Peyer's patch (tissue), 4 donors: ENCODE measurements around the gene KRTAP10-6. TPM values are rescaled to one million over a fixed set of nuclear protein-coding genes. Genes with fewer than 3 reads are reported as not detected.
A peak's percentile ranks its signal among the peaks of the same experiment; 100 is the strongest.

ENCODE experiments used
- DNase-seq, 3 donors: peaks; one replicate each; pipeline ENCODE4 v3.0.0-alpha.2; 2017 to 2019
- H3K27ac ChIP-seq, 4 donors: fragments of 200-600 bp; sonication (generic); one replicate each; pipeline ENCODE4 v1.5.1; 2016 to 2019
- H3K27me3 ChIP-seq, 2 donors: fragments of 200-600 bp; sonication (generic); one replicate each; pipeline ENCODE4 v1.5.1; 2019
- H3K36me3 ChIP-seq, 3 donors: fragments of 200-600 bp; sonication (generic); one replicate each; pipeline ENCODE4 v1.5.1; 2016 to 2019
- H3K4me1 ChIP-seq, 4 donors: fragments of 200-600 bp; sonication (generic); one replicate each; pipeline ENCODE4 v1.5.1; 2016 to 2019
- H3K4me3 ChIP-seq, 4 donors: fragments of 200-600 bp; sonication (generic); 1 replicate in 3 of 4; 2 replicates in 1 of 4; pipeline ENCODE4 v1.5.1; 2016 to 2019; ENCODE audit warnings: mild to moderate bottlenecking in 1 of 4
- H3K9me3 ChIP-seq, 4 donors: fragments of 200-600 bp; sonication (generic); one replicate each; pipeline ENCODE4 v1.5.1; 2016 to 2019; ENCODE audit warnings: mild to moderate bottlenecking in 1 of 4
- POLR2A ChIP-seq, 2 donors: fragments of 450-650 bp; IDR thresholded peaks; one replicate each; pipeline ENCODE4 v1.5.1; 2017; ENCODE audit warnings: antibody characterized with exemption in 2 of 2, mild to moderate bottlenecking in 2 of 2, moderate library complexity in 2 of 2
- total RNA-seq, 4 donors: library from RNA; depleted of rRNA; stranded (reverse); fragments of >200 nt; gene quantifications; one replicate each; pipeline ENCODE4 v1.1.0, GENCODE V29; 2016
- TF ChIP-seq, protein P1 (sequence below), 6 experiments: fragments of 450-650 bp in 4 of 6; fragments of 200-600 bp in 2 of 6; sonication (generic) in 1 of 6; IDR thresholded peaks; one replicate each; pipeline ENCODE4 v1.5.1; 2017 to 2019; ENCODE audit warnings: antibody characterized with exemption in 6 of 6, mild to moderate bottlenecking in 3 of 6, moderate library complexity in 1 of 6

Gene KRTAP10-6
- total RNA-seq, 4 donors from 2014 or later, result not detected

DNA sequence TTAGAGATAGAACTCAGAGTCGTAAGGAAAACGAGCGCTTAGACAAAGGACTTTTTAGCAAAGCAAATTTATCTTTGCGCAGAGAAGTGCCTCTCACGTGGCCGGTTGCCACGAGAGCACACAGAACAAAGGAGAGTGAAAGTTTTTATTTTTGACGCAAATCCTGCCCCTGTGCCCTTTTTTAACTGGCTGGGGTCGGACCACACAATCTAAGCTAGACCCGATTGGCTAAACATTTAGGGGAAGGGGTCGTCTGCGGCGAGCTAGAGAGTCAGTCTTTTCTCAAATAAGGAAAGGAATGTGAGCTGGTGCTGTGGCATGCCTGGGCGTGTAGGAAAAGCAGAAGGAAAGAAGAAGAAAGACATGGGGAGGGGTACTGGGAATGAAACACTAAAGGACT lies 43.4 kb downstream of the KRTAP10-6 start:
- no peak overlapping the region for H3K27ac ChIP-seq
- DNase-seq, result peak in 2 of 3 donors; percentile 5 to 24

DNA sequence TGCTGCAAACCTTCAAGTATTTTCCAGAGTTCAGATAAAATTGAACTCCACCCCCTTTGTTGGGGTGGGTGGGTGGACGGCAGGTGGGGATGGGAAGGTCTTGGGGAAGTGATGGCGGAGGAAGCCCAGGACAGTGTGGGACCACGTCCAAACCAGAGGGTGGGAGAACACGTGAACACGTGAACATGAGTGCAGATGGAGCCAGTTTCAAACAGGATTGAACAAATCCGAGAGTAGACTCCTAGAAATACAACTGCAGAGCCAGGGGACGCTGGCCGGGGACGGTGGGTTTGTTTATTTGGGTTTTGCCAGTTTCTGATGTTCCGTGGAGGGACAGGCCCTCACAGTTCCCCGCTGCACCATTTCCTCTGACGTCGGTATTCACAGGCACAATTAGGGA lies 43.9 kb downstream of the KRTAP10-6 start:
- Histone ChIP-seq H3K27me3 (no peaks in the 10 kb centered on the region), H3K4me3 (no peak overlapping the region), H3K27ac (no peak overlapping the region), H3K4me1 (no peaks in the 10 kb centered on the region), H3K36me3 (no peaks in the 10 kb centered on the region), H3K9me3 (peaks cover 0 to 1% (median 0%) of the 10 kb centered on the region in 4 donors)
- peak in 2 of 3 donors; percentile 10 to 35 for DNase-seq
- no peak for TF ChIP-seq POLR2A (IDR thresholded peaks at IDR 0.05)
- TF ChIP-seq, protein P1, sequence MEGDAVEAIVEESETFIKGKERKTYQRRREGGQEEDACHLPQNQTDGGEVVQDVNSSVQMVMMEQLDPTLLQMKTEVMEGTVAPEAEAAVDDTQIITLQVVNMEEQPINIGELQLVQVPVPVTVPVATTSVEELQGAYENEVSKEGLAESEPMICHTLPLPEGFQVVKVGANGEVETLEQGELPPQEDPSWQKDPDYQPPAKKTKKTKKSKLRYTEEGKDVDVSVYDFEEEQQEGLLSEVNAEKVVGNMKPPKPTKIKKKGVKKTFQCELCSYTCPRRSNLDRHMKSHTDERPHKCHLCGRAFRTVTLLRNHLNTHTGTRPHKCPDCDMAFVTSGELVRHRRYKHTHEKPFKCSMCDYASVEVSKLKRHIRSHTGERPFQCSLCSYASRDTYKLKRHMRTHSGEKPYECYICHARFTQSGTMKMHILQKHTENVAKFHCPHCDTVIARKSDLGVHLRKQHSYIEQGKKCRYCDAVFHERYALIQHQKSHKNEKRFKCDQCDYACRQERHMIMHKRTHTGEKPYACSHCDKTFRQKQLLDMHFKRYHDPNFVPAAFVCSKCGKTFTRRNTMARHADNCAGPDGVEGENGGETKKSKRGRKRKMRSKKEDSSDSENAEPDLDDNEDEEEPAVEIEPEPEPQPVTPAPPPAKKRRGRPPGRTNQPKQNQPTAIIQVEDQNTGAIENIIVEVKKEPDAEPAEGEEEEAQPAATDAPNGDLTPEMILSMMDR (IDR thresholded peaks at IDR 0.05), result no peak

More for the DNA sequence above, 43.4 kb downstream of the KRTAP10-6 start:
- TF ChIP-seq, protein P1 (IDR thresholded peaks at IDR 0.05), result no peak
- TF ChIP-seq POLR2A (IDR thresholded peaks at IDR 0.05), result no peak
- no peaks in the 10 kb centered on the region for H3K27me3 ChIP-seq
- H3K4me1 ChIP-seq, result no peaks in the 10 kb centered on the region
- H3K9me3 ChIP-seq, result no peaks in the 10 kb centered on the region
- no peak overlapping the region for H3K4me3 ChIP-seq
- H3K36me3 ChIP-seq, result no peaks in the 10 kb centered on the region

DNA sequence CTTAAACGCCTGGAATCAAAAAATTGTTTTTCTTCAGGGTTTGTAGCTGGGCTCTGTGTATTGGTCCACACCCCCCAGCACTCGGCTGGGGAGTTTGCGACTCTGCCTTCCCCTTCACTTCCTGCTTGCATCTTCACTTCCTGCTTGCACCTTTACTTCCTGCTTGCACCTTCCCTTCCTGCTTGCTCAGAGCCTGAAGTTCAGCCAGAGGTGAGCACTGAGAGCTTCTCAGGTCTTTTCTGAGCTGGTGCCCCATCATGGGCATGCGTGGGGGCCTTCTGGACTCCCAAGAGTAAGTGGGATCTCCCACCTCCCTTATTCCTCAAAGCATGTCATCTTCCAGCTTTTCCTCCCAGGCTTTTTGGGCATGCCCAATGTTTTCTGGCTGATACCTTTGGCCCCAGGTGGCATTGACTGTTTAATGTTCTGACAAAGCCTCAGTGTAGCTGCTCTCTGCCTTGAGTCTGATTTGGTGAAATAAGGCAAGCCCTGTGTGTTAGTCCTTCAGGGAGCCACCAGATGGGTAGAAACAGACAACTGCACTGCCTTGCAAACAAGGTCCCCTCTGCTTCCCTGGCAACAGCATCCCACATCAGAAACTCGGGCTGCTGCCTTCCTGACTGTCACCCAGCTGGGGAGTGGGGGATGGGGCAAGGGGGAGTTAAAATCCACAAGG lies 44.5 kb downstream of the KRTAP10-6 start:
- peak in 2 of 3 donors; percentile 22 to 48 for DNase-seq
- no peaks in the 10 kb centered on the region for H3K36me3 ChIP-seq
- H3K27me3 ChIP-seq, result no peaks in the 10 kb centered on the region
- TF ChIP-seq, protein P1 (IDR thresholded peaks at IDR 0.05), result no peak
- no peak for TF ChIP-seq POLR2A (IDR thresholded peaks at IDR 0.05)
- peaks cover 0 to 7% (median 0%) of the 10 kb centered on the region in 4 donors for H3K9me3 ChIP-seq
- peak overlapping the region in 1 of 4 donors; percentile 44 for H3K27ac ChIP-seq
- H3K4me1 ChIP-seq, result no peaks in the 10 kb centered on the region
- no peak overlapping the region for H3K4me3 ChIP-seq

DNA sequence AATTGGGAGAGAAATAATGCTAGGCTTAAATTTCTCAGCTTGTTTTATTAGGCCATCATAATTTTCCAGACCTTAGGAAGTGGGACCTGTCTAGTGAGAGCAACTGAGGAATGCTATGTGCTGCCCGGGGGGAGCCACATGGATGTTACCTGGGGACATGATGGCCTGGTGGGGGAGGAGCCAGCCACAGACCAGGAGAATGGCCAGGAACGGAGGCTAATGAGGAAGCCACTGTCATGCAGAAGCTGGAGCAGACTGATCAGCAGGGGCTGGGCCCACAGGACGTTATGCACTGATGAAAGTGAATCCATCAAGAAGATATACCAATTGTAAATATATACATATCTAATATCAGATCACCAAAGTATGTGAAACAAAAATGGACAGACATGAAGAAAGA lies 47.7 kb downstream of the KRTAP10-6 start:
- no peaks in the 10 kb centered on the region for H3K36me3 ChIP-seq
- no peak for DNase-seq
- H3K27me3 ChIP-seq, result no peaks in the 10 kb centered on the region
- no peak overlapping the region for H3K4me3 ChIP-seq
- H3K27ac ChIP-seq, result no peak overlapping the region
- H3K9me3 ChIP-seq, result peaks cover 0 to 9% (median 2%) of the 10 kb centered on the region in 4 donors
- no peaks in the 10 kb centered on the region for H3K4me1 ChIP-seq
- no peak for TF ChIP-seq POLR2A (IDR thresholded peaks at IDR 0.05)
- TF ChIP-seq, protein P1 (IDR thresholded peaks at IDR 0.05), result no peak

DNA sequence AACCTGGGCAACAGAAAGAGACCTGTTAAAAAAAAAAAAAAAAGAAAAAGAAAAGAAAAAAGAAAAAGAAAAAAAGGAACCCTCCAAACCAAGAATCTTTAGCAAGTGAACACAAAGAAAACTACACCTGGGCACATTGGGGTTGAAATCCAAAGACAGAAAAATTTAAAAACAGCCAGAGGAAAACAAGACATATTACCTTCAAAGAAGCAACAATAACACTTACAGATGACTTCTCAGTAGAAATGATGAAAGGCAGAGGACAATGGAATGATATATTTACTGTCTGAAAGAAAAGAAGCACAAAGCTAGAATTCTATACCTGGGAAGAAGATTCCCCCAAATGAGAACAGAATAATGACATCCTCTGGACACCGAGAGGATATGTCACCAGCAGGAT lies 49.6 kb downstream of the KRTAP10-6 start:
- TF ChIP-seq, protein P1 (IDR thresholded peaks at IDR 0.05), result no peak
- TF ChIP-seq POLR2A (IDR thresholded peaks at IDR 0.05), result no peak
- H3K4me1 ChIP-seq, result no peaks in the 10 kb centered on the region

More for the DNA sequence above, 49.6 kb downstream of the KRTAP10-6 start:
- H3K36me3 ChIP-seq, result no peaks in the 10 kb centered on the region
- no peak overlapping the region for H3K4me3 ChIP-seq
- H3K27me3 ChIP-seq, result no peaks in the 10 kb centered on the region
- DNase-seq, result no peak
- no peak overlapping the region for H3K27ac ChIP-seq
- H3K9me3 ChIP-seq, result peaks cover 0 to 9% (median 2%) of the 10 kb centered on the region in 4 donors

Other genes starting within 250 kb of the KRTAP10-6 start
- 10 to 100 TPM in 1 of 4 donors, 1 to 10 TPM in 3; 1.1 to 27.2 (median 3.3) TPM for gene TRPM2, start 238.9 kb downstream of the KRTAP10-6 start, total RNA-seq
- 1 to 10 TPM; 1.7 to 6.6 (median 2.2) TPM for gene LRRC3, start 137.0 kb downstream of the KRTAP10-6 start, total RNA-seq
- gene KRTAP10-1, start 52.3 kb downstream of the KRTAP10-6 start, total RNA-seq, result not detected
- gene KRTAP10-2, start 41.0 kb downstream of the KRTAP10-6 start, total RNA-seq, result not detected
- gene KRTAP10-3, start 33.7 kb downstream of the KRTAP10-6 start, total RNA-seq, result not detected
- gene KRTAP10-4, start 18.8 kb downstream of the KRTAP10-6 start, total RNA-seq, result not detected
- not detected for gene KRTAP10-5, start 11.9 kb downstream of the KRTAP10-6 start, total RNA-seq
- gene KRTAP10-7, start 8.1 kb upstream of the KRTAP10-6 start, total RNA-seq, result not detected
- gene KRTAP10-8, start 19.6 kb upstream of the KRTAP10-6 start, total RNA-seq, result not detected
- gene KRTAP10-9, start 34.6 kb upstream of the KRTAP10-6 start, total RNA-seq, result not detected
- gene KRTAP10-10, start 44.9 kb upstream of the KRTAP10-6 start, total RNA-seq, result not detected
- not detected for gene KRTAP10-11, start 53.9 kb upstream of the KRTAP10-6 start, total RNA-seq
- not detected for gene KRTAP12-4, start 62.2 kb upstream of the KRTAP10-6 start, total RNA-seq
- gene KRTAP12-3, start 65.4 kb upstream of the KRTAP10-6 start, total RNA-seq, result not detected
- not detected for gene KRTAP12-2, start 74.4 kb upstream of the KRTAP10-6 start, total RNA-seq
- gene KRTAP12-1, start 89.7 kb upstream of the KRTAP10-6 start, total RNA-seq, result not detected
- not detected for gene KRTAP10-12, start 104.7 kb upstream of the KRTAP10-6 start, total RNA-seq
- under 1 TPM in 1 of 4 donors, not detected in 3; 0.47 TPM for gene TSPEAR, start 119.1 kb upstream of the KRTAP10-6 start, total RNA-seq
- 100 to 1,000 TPM in 2 of 4 donors, 10 to 100 TPM in 2; 68.8 to 116 (median 95.1) TPM for gene UBE2G2, start 209.3 kb upstream of the KRTAP10-6 start, total RNA-seq
- gene SUMO3, start 225.6 kb upstream of the KRTAP10-6 start, total RNA-seq, result 10 to 100 TPM; 42.6 to 57.6 (median 49.8) TPM